Upper lobe of left lung (tissue), 6 donors: Measurements from ENCODE around the gene C1orf141. TPM values are rescaled to one million over a fixed set of nuclear protein-coding genes. Genes with fewer than 3 reads are reported as not detected.
"Not testable (repeated sequence)": the region's sequence is repeated elsewhere in the genome, so short reads cannot be mapped to it uniquely, and the experiment has no call there.

ENCODE experiments used
- ATAC-seq, 2 donors: fragments of 200-7000 bp; cut with Tn5 transposase; one replicate each; pipeline ENCODE4 v1.9.1; 2022; ENCODE audit warnings: mild to moderate bottlenecking in 2 of 2, moderate library complexity in 2 of 2; ENCODE audit not compliant: low FRiP score in 2 of 2
- DNase-seq, 2 donors: peaks; one replicate each; pipeline ENCODE4 v3.0.0-alpha.2; 2019 to 2020
- H3K27ac ChIP-seq, 4 donors: fragments of 200-600 bp; sonication (generic); one replicate each; pipeline ENCODE4 v1.5.1; 2016 to 2019
- H3K27me3 ChIP-seq, 4 donors: fragments of 200-600 bp; sonication (generic); one replicate each; pipeline ENCODE4 v1.5.1; 2017 to 2019
- H3K36me3 ChIP-seq, 4 donors: fragments of 200-600 bp; sonication (generic); one replicate each; pipeline ENCODE4 v1.5.1; 2016 to 2019
- H3K4me1 ChIP-seq, 4 donors: fragments of 200-600 bp; sonication (generic); one replicate each; pipeline ENCODE4 v1.5.1; 2018 to 2019
- H3K4me3 ChIP-seq, 4 donors: fragments of 200-600 bp; sonication (generic); one replicate each; pipeline ENCODE4 v1.5.1; 2017 to 2019; ENCODE audit warnings: mild to moderate bottlenecking in 2 of 4, moderate library complexity in 1 of 4
- H3K9me3 ChIP-seq, 4 donors: fragments of 200-600 bp; sonication (generic); one replicate each; pipeline ENCODE4 v1.5.1; 2018 to 2019
- CTCF ChIP-seq, 6 experiments: fragments of 450-650 bp in 4 of 6; fragments of 200-600 bp in 2 of 6; sonication (generic) in 2 of 6; IDR thresholded peaks; one replicate each; pipeline ENCODE4 v1.5.1; 2016 to 2019; ENCODE audit warnings: antibody characterized with exemption in 6 of 6
- EP300 ChIP-seq, 4 donors: sonication (generic); formaldehyde crosslinking; IDR thresholded peaks; one replicate each; pipeline ENCODE4 v1.5.1; 2017; ENCODE audit warnings: antibody characterized with exemption in 4 of 4, control low read depth in 2 of 4
- POLR2A ChIP-seq, 4 donors: fragments of 450-650 bp; IDR thresholded peaks; one replicate each; pipeline ENCODE4 v1.5.1; 2016 to 2017; ENCODE audit warnings: antibody characterized with exemption in 4 of 4, mild to moderate bottlenecking in 2 of 4
- POLR2AphosphoS5 ChIP-seq, 2 donors: sonication (generic); formaldehyde crosslinking; IDR thresholded peaks; one replicate each; pipeline ENCODE4 v1.5.1; 2017; ENCODE audit warnings: antibody characterized with exemption in 2 of 2
- WGBS, 2 donors: methylation state at CpG; one replicate each; pipeline ENCODE4 v1.1.5; 2017 to 2018; 5-methylcytosine and 5-hydroxymethylcytosine counted together
- total RNA-seq, 6 donors: library from RNA; depleted of rRNA in 4 of 6; stranded (reverse); fragments of >200 nt in 4 of 6; gene quantifications; one replicate each; pipeline versions ENCODE4 v1.1.0 to v1.2.1, GENCODE V29; 2016 to 2021
- donor health status: DM: no; HTN: no; CAD: no; lungs with moderate emphysema.
- donor health status: DM: no; HTN: yes; CAD: no; lungs with severe emphysema.

C1orf141 gene
- total RNA-seq, 6 donors from 2014 or later = 0.61 to 9.2 (median 1.0) TPM; not detected in 1

GRCh38 chr1:67144696-67145095, 9.9 kb upstream of the C1orf141 start:
- no peak for DNase-seq
- Histone ChIP-seq H3K9me3 (no peaks in the 10 kb centered on the region), H3K27me3 (no peaks in the 10 kb centered on the region), H3K4me1 (peaks cover 7 to 9% (median 8%) of the 10 kb centered on the region in 4 donors), H3K27ac (no peak overlapping the region), H3K4me3 (no peak overlapping the region), H3K36me3 (no peaks in the 10 kb centered on the region)
- TF ChIP-seq CTCF (IDR thresholded peaks at IDR 0.05) = no peak
- TF ChIP-seq EP300 (IDR thresholded peaks at IDR 0.05) = no peak
- TF ChIP-seq POLR2A (IDR thresholded peaks at IDR 0.05) = no peak
- no peak for TF ChIP-seq POLR2AphosphoS5 (IDR thresholded peaks at IDR 0.05)
- whole genome bisulfite sequencing, 2 donors = 84 to 89% methylated on average over 2 of the region's 2 CpGs
- no peak for ATAC-seq

GRCh38 chr1:67143966-67144365, 9.2 kb upstream of the C1orf141 start:
- Histone ChIP-seq H3K27me3 (no peaks in the 10 kb centered on the region), H3K4me3 (no peak overlapping the region), H3K4me1 (peaks cover 4 to 6% (median 4%) of the 10 kb centered on the region in 4 donors), H3K36me3 (no peaks in the 10 kb centered on the region), H3K9me3 (no peaks in the 10 kb centered on the region), H3K27ac (no peak overlapping the region)
- WGBS, 2 donors = 89 to 91% methylated on average over 3 of the region's 3 CpGs
- DNase-seq (no peak), ATAC-seq (no peak)
- TF ChIP-seq CTCF (IDR thresholded peaks at IDR 0.05) (no peak), POLR2AphosphoS5 (IDR thresholded peaks at IDR 0.05) (no peak), POLR2A (IDR thresholded peaks at IDR 0.05) (no peak), EP300 (IDR thresholded peaks at IDR 0.05) (no peak)

GRCh38 chr1:67142931-67143330, 8.2 kb upstream of the C1orf141 start:
- ATAC-seq = no peak
- no peak overlapping the region for H3K27ac ChIP-seq
- 53 to 54% methylated on average over 3 of the region's 3 CpGs for WGBS, 2 donors
- no peak for TF ChIP-seq POLR2A (IDR thresholded peaks at IDR 0.05)
- DNase-seq = no peak
- H3K9me3 ChIP-seq = no peaks in the 10 kb centered on the region
- no peaks in the 10 kb centered on the region for H3K36me3 ChIP-seq
- H3K4me1 ChIP-seq = no peaks in the 10 kb centered on the region
- H3K27me3 ChIP-seq = no peaks in the 10 kb centered on the region
- no peak overlapping the region for H3K4me3 ChIP-seq

- H3K9me3 ChIP-seq = not testable (repeated sequence)
- 74 to 75% methylated on average over 3 of the region's 3 CpGs for WGBS, 2 donors
Observed at GRCh38 chr1:67141832-67142231, 7.1 kb upstream of the C1orf141 start.

GRCh38 chr1:67140460-67140859, 5.7 kb upstream of the C1orf141 start:
- Histone ChIP-seq H3K36me3 (no peaks in the 10 kb centered on the region), H3K27ac (no peak overlapping the region), H3K9me3 (no peaks in the 10 kb centered on the region), H3K4me3 (no peak overlapping the region), H3K27me3 (no peaks in the 10 kb centered on the region), H3K4me1 (peaks cover 0 to under 1% (median under 1%) of the 10 kb centered on the region in 4 donors)
- ATAC-seq (no peak), DNase-seq (no peak)
- TF ChIP-seq EP300 (IDR thresholded peaks at IDR 0.05) = no peak
- TF ChIP-seq POLR2AphosphoS5 (IDR thresholded peaks at IDR 0.05) = no peak
- no peak for TF ChIP-seq POLR2A (IDR thresholded peaks at IDR 0.05)
- no peak for TF ChIP-seq CTCF (IDR thresholded peaks at IDR 0.05)
- WGBS, 2 donors = 87 to 95% methylated on average over 2 of the region's 2 CpGs

More at GRCh38 chr1:67141832-67142231, 7.1 kb upstream of the C1orf141 start:
- not testable (repeated sequence) for H3K27me3 ChIP-seq, DNase-seq, H3K36me3 ChIP-seq, ATAC-seq, H3K4me1 ChIP-seq, H3K4me3 ChIP-seq, H3K27ac ChIP-seq

- no peaks in the 10 kb centered on the region for H3K27me3 ChIP-seq
- H3K27ac ChIP-seq = no peak overlapping the region
- WGBS, 2 donors = 81 to 82% methylated on average over 3 of the region's 3 CpGs
- TF ChIP-seq EP300 (IDR thresholded peaks at IDR 0.05) (no peak), CTCF (IDR thresholded peaks at IDR 0.05) (no peak), POLR2AphosphoS5 (IDR thresholded peaks at IDR 0.05) (no peak), POLR2A (IDR thresholded peaks at IDR 0.05) (no peak)
- ATAC-seq (no peak), DNase-seq (no peak)
- no peaks in the 10 kb centered on the region for H3K9me3 ChIP-seq
- H3K36me3 ChIP-seq = no peaks in the 10 kb centered on the region
- peaks cover 4 to 12% (median 7%) of the 10 kb centered on the region in 4 donors for H3K4me1 ChIP-seq
- no peak overlapping the region for H3K4me3 ChIP-seq
Observed at GRCh38 chr1:67138813-67139499, 4.2 kb upstream of the C1orf141 start.
